ENCODE data around the gene NFE2.

DNA sequence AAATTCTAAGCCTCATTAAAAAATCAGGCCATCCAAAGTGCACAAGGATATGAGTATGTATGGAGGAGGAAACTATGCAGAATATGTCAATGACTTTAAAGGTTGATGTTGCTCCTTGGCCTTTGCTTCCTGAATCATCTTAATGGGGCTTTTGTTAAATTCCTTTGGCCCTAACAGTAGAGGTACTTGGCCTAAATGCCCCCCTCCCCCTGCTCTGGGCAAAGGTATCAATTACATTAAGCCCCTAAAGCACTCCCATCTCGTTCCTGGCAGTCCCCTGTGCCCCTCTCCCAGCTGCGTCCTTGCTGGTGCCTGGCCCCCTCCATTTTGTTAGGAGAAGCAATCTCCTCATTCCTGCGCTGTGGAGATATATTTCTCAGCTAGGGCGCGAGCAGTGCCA lies 28.9 kb upstream of the NFE2 start:
- TF ChIP-seq GATA2 (IDR thresholded peaks at IDR 0.05; ENCODE audit: low read depth, low read length) (no peak), GATA3 (IDR thresholded peaks at IDR 0.05; ENCODE audit: low read depth, low read length) (no peak)

All from SH-SY5Y (cell line).